ENCODE data around the gene AMY1A.
"Not testable (repeated sequence)": the region's sequence is repeated elsewhere in the genome, so short reads cannot be mapped to it uniquely, and the experiment has no call there.

DNA sequence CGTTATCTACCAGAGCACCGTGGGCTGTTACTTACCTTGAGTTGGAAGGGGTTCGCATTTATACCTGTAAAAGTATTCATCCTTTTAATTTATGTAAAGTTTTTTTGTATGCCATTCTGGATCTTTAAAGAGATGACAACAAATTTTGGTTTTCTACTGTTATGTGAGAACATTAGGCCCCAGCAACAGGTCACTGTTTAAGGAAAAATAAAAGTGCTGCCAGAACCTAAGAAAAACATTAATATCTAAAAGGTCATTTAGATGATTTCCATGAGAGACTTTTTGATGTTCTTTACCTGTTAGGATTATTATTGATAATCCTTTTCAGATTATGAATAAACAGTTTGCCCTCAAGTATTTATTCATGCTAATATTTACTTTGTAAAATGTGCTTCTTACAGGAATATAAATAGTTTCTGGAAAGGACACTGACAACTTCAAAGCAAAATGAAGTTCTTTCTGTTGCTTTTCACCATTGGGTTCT is 38.5 kb upstream of the AMY1A start, which contains the start of gene AMY2A:
- TF ChIP-seq, protein P1, sequence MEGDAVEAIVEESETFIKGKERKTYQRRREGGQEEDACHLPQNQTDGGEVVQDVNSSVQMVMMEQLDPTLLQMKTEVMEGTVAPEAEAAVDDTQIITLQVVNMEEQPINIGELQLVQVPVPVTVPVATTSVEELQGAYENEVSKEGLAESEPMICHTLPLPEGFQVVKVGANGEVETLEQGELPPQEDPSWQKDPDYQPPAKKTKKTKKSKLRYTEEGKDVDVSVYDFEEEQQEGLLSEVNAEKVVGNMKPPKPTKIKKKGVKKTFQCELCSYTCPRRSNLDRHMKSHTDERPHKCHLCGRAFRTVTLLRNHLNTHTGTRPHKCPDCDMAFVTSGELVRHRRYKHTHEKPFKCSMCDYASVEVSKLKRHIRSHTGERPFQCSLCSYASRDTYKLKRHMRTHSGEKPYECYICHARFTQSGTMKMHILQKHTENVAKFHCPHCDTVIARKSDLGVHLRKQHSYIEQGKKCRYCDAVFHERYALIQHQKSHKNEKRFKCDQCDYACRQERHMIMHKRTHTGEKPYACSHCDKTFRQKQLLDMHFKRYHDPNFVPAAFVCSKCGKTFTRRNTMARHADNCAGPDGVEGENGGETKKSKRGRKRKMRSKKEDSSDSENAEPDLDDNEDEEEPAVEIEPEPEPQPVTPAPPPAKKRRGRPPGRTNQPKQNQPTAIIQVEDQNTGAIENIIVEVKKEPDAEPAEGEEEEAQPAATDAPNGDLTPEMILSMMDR (IDR thresholded peaks at IDR 0.05; ENCODE audit: low read depth, low read length, poor library complexity, severe bottlenecking) = not testable (repeated sequence)
- not testable (repeated sequence) for TF ChIP-seq EZH2phosphoT487 (IDR thresholded peaks at IDR 0.05; ENCODE audit: borderline replicate concordance, low read length)
